K562 (cell line): ENCODE data around the gene GRB10. TPM values are rescaled to one million over a fixed set of nuclear protein-coding genes. Genes with fewer than 3 reads are reported as not detected.

Experiments
- ATAC-seq: fragments of 200-7000 bp; cut with Tn5 transposase; 3 replicates; pipeline ENCODE4 v1.9.1; 2020; ENCODE audit warnings: moderate library complexity
- BruUV-seq: library from RNA; stranded (reverse); fragments of 400-500 nt; replicated peaks from 2 replicates; lab custom pipeline; 2021; lab: Mats Ljungman, UMichigan
- CTCF ChIA-PET: fragments of 300-600 bp; formaldehyde crosslinking; extraction: SDS; loops from one replicate; lab custom pipeline; 2021; ENCODE audit warnings: low intra/inter-chr PET ratio; lab: Yijun Ruan, JAX
- POLR2A ChIA-PET: fragments of 300-600, 350-650 bp; sonication (Branson Sonifier 250); formaldehyde crosslinking; extraction: SDS; loops from one replicate; lab custom pipeline; 2021; ENCODE audit warnings: antibody characterized with exemption, inconsistent platforms; lab: Yijun Ruan, JAX
- DNase-seq, 4 experiments: peaks; one replicate each; pipeline versions ENCODE4 v3.0.0 to v3.0.0-alpha.2; 2011 to 2018; ENCODE audit warnings: low spot score in 3 of 4, mixed read lengths in 3 of 4; ENCODE audit errors: extremely low read depth in 1 of 4
- FAIRE-seq: peaks from 2 replicates; lab custom pipeline; 2011; peaks lifted over from hg19 to GRCh38; lab: Jason Lieb, UNC
- H2AFZ ChIP-seq: 2 replicates; pipeline ENCODE4 v1.6.0; 2011; ENCODE audit warnings: low read depth, low read length, control low read depth, inconsistent platforms
- H3K27ac ChIP-seq: fragments of 200-600 bp; 3 replicates; pipeline ENCODE4 v1.8.0; 2011; ENCODE audit warnings: low read depth, mild to moderate bottlenecking, control low read depth, inconsistent platforms, low read length, moderate library complexity, mixed read lengths; ENCODE audit errors: extremely low read depth
- H3K27me3 ChIP-seq, 2 experiments: fragments of 300-600 bp in 1 of 2; 2 replicates in 1 of 2; 3 replicates in 1 of 2; pipeline versions ENCODE4 v1.6.0 to v1.8.0; 2011; ENCODE audit warnings: inconsistent platforms in 2 of 2, low read length in 2 of 2, mild to moderate bottlenecking in 1 of 2, mixed read lengths in 1 of 2, moderate library complexity in 1 of 2; ENCODE audit not compliant: control insufficient read depth in 2 of 2, insufficient read depth in 2 of 2
- H3K36me3 ChIP-seq: fragments of 300-600 bp; 3 replicates; pipeline ENCODE4 v1.8.0; 2011; ENCODE audit warnings: mild to moderate bottlenecking, low read length, inconsistent platforms; ENCODE audit not compliant: control insufficient read depth, insufficient read depth
- H3K4me1 ChIP-seq, 2 experiments: fragments of 200-600 bp in 1 of 2; replicated peaks in 1 of 2; 2 replicates in 1 of 2; 3 replicates in 1 of 2; pipeline versions ENCODE4 v1.5.1 to v1.8.0; 2011; ENCODE audit warnings: inconsistent platforms in 2 of 2, low read length in 2 of 2, mild to moderate bottlenecking in 1 of 2, mixed read lengths in 1 of 2, moderate library complexity in 1 of 2; ENCODE audit not compliant: control insufficient read depth in 2 of 2, insufficient read depth in 2 of 2
- H3K4me2 ChIP-seq: 2 replicates; pipeline ENCODE4 v1.6.1; 2011; ENCODE audit warnings: low read length, control low read depth, inconsistent platforms, mixed read lengths; ENCODE audit not compliant: insufficient read depth
- H3K4me3 ChIP-seq: fragments of 200-600 bp; sonication (generic), shearing (Covaris generic); 2 replicates; pipeline ENCODE4 v1.5.1; 2016; ENCODE audit warnings: control low read depth, inconsistent platforms
- H3K79me2 ChIP-seq: fragments of 200-600 bp; 3 replicates; pipeline ENCODE4 v1.8.0; 2011; ENCODE audit warnings: low read length, inconsistent platforms; ENCODE audit not compliant: control insufficient read depth, insufficient read depth
- H3K9ac ChIP-seq, 2 experiments: 2 replicates each; pipeline versions ENCODE4 v1.6.0 to v1.6.1; 2011; ENCODE audit warnings: low read depth in 2 of 2, low read length in 2 of 2, control low read depth in 1 of 2, inconsistent platforms in 1 of 2, mild to moderate bottlenecking in 1 of 2, mixed read lengths in 1 of 2; ENCODE audit not compliant: insufficient read depth in 1 of 2
- H3K9me1 ChIP-seq: one replicate; pipeline ENCODE4 v1.6.0; 2011; ENCODE audit warnings: inconsistent platforms, mild to moderate bottlenecking, low read length, moderate library complexity; ENCODE audit not compliant: control insufficient read depth, insufficient read depth
- H3K9me3 ChIP-seq: replicated peaks from 2 replicates; pipeline ENCODE4 v1.5.1; 2011; ENCODE audit warnings: low read depth, low read length, inconsistent platforms; ENCODE audit not compliant: control insufficient read depth, insufficient read depth
- H4K20me1 ChIP-seq: replicated peaks from 2 replicates; pipeline ENCODE4 v1.6.1; 2011; ENCODE audit warnings: low read length, inconsistent platforms, mixed read lengths; ENCODE audit not compliant: control insufficient read depth, insufficient read depth
- ATF7 ChIP-seq: fragments of 450-650 bp; IDR thresholded peaks from 2 replicates; pipeline ENCODE4 v1.7.1; 2014; ENCODE audit warnings: mild to moderate bottlenecking, moderate library complexity
- CUX1 ChIP-seq: fragments of 200-800 bp; sonication (Bioruptor generic); IDR thresholded peaks from 2 replicates; pipeline ENCODE4 v1.6.1; 2016; ENCODE audit warnings: missing genetic modification characterization, missing compliant biosample characterization
- E2F6 ChIP-seq, 2 experiments: IDR thresholded peaks; 2 replicates each; pipeline ENCODE4 v1.6.1; 2011; ENCODE audit warnings: borderline replicate concordance in 1 of 2, control low read depth in 1 of 2, low read depth in 1 of 2, low read length in 1 of 2, mild to moderate bottlenecking in 1 of 2, mixed read lengths in 1 of 2, moderate library complexity in 1 of 2; ENCODE audit not compliant: insufficient read depth in 1 of 2, insufficient read length in 1 of 2, poor library complexity in 1 of 2, severe bottlenecking in 1 of 2; ENCODE audit errors: extremely low read depth in 1 of 2
- HOMEZ ChIP-seq: fragments of 250-450 bp; sonication (Bioruptor Pico); IDR thresholded peaks from 2 replicates; pipeline ENCODE4 v1.4.0; 2020; ENCODE audit warnings: mild to moderate bottlenecking, moderate library complexity
- IRF1 ChIP-seq: sonication (generic); formaldehyde crosslinking; IDR thresholded peaks from 2 replicates; pipeline ENCODE4 v1.8.0; 2022; ENCODE audit warnings: missing genetic modification reagents, mild to moderate bottlenecking, borderline replicate concordance
- JUND ChIP-seq, 2 experiments: IDR thresholded peaks; 2 replicates in 1 of 2; 3 replicates in 1 of 2; pipeline ENCODE4 v1.6.1; 2011; ENCODE audit warnings: borderline replicate concordance in 2 of 2, low read depth in 2 of 2, low read length in 2 of 2, improper control_type of control experiment in 1 of 2, missing biosample characterization in 1 of 2, missing genetic modification characterization in 1 of 2, missing genetic modification reagents in 1 of 2
- L3MBTL2 ChIP-seq: fragments of 450-650 bp; IDR thresholded peaks from 2 replicates; pipeline ENCODE4 v1.6.1; 2016; ENCODE audit warnings: mild to moderate bottlenecking, moderate library complexity
- NRF1 ChIP-seq, 2 experiments: fragments of 450-650 bp; IDR thresholded peaks in 1 of 2; conservative IDR thresholded peaks in 1 of 2; 2 replicates each; pipeline ENCODE4 v1.6.1; 2014; ENCODE audit warnings: mild to moderate bottlenecking in 2 of 2
- SNRNP70 ChIP-seq: fragments of 200-400 bp; formaldehyde crosslinking; optimal IDR thresholded peaks from 2 replicates; pipeline ENCODE3; 2017; ENCODE audit warnings: low read depth, low read length
- TEAD1 ChIP-seq, 2 experiments: fragments of 450-650 bp in 1 of 2; sonication (generic) in 1 of 2; formaldehyde crosslinking; IDR thresholded peaks; 2 replicates each; pipeline versions ENCODE4 v1.4.0 to v1.8.0; 2020 to 2022; ENCODE audit warnings: mild to moderate bottlenecking in 2 of 2, missing genetic modification reagents in 1 of 2
- ZNF140 ChIP-seq: fragments of 250-450 bp; sonication (Bioruptor Pico); IDR thresholded peaks from 2 replicates; pipeline ENCODE4 v1.8.0; 2021; ENCODE audit warnings: moderate library complexity, mild to moderate bottlenecking, inconsistent platforms
- WGBS: fragments of 100-300 bp; shearing (Covaris generic); methylation state at CpG from one replicate; pipeline ENCODE4 v1.1.6; 2016; ENCODE audit warnings: low coverage, mixed read lengths; ENCODE audit not compliant: insufficient coverage; ENCODE audit errors: missing lambda C conversion rate; 5-methylcytosine and 5-hydroxymethylcytosine counted together
- in situ Hi-C: fragments of 300-500 bp; cut with MboI; formaldehyde crosslinking; loops from 4 replicates; pipeline ENCODE4 v1.15.0; 2018; ENCODE audit warnings: inconsistent platforms, mixed read lengths
- intact Hi-C: fragments of 100-400 bp; cut with micrococcal nuclease; formaldehyde crosslinking; loops from 2 replicates; pipeline ENCODE4 v1.14.2; 2022
- polyA plus RNA-seq, 8 experiments: library from polyadenylated mRNA; depleted of rRNA in 4 of 8; stranded (reverse) in 5 of 8; unstranded in 3 of 8; fragments of >200 nt; fragmentation: Nextera tagmentation in 2 of 8; fragmentation: Illumina TruSeq in 1 of 8; extraction: Ambion mirVana in 2 of 8; extraction: Trizol in 1 of 8; gene quantifications; 2 replicates each; pipeline versions ENCODE4 v1.2.1 to v1.2.3, GENCODE V29; 2011 to 2014; ENCODE audit warnings: inconsistent platforms in 1 of 8, missing spikeins in 1 of 8
- total RNA-seq, 7 experiments: library from RNA; depleted of rRNA in 6 of 7; stranded (reverse); fragments of >200 nt in 6 of 7; fragmentation: Illumina TruSeq in 2 of 7; extraction: Trizol in 2 of 7; gene quantifications; 2 replicates each; pipeline versions ENCODE4 v1.2.1 to v1.2.3, GENCODE V29; 2011 to 2021; ENCODE audit warnings: low replicate concordance in 1 of 7

Gene GRB10
- total and polyA plus RNA-seq, 9 of the 15 experiments (the other 6 are each of a cell fraction or from before 2014, with no cell fraction given): 8.9 to 88.5 (median 40.7) TPM

GRCh38 chr7:50812841-50813475, 30.3 kb upstream of the GRB10 start:
- in situ Hi-C loops (no loop called here), intact Hi-C loops (no loop called here)
- Histone ChIP-seq H3K9ac (no peak overlapping the region), H3K9me1 (no peaks in the 10 kb centered on the region), H3K79me2 (no peaks in the 10 kb centered on the region), H3K4me2 (no peak overlapping the region), H3K9me3 (no peaks in the 10 kb centered on the region), H3K4me3 (no peak overlapping the region), H4K20me1 (0 out of 2 replicates have a peak, but pooled peaks cover 5% of the 10 kb centered on the region), H3K27me3 (peaks cover 0 to 12% of the 10 kb centered on the region in 2 experiments; a peak in 4 of 5 replicates), H3K4me1 (peaks cover 0 to 6% of the 10 kb centered on the region in 2 experiments; a peak in 1 of 5 replicates), H3K27ac (no peak overlapping the region), H3K36me3 (no peaks in the 10 kb centered on the region), H2AFZ (no peak overlapping the region)
- DNase-seq (peak in 2 of 4 experiments; percentile 25 to 64), FAIRE-seq (peak; percentile 42), ATAC-seq (peak; percentile 90)
- ChIA-PET CTCF (no interaction called here), POLR2A (no interaction called here)
- WGBS: 6% methylated on average over 1 of the region's 1 CpG
- no TSS peak for BruUV-seq
- TF ChIP-seq L3MBTL2 (peak; percentile 25; the same call in 1 of the 2 replicates), TEAD1 (CRISPR knock-in tag; IDR thresholded peaks at IDR 0.05) (peak in 1 of 2 experiments; percentile 64; a peak in 1 of 4 replicates), NRF1 (conservative IDR thresholded peaks at IDR 0.05 in 1 of 2, IDR thresholded peaks at IDR 0.05 in 1 of 2) (0 out of 4 replicates have a peak, but pooled peaks of 1 of the 2 experiments have one; percentile 12), JUND (IDR thresholded peaks at IDR 0.05; ENCODE audit: borderline replicate concordance, low read depth, low read length) (peak; percentile 82), JUND (tag; IDR thresholded peaks at IDR 0.05; ENCODE audit: borderline replicate concordance, low read depth, low read length) (peak; percentile 92; the same call in 2 of the 3 replicates), E2F6 (IDR thresholded peaks at IDR 0.05; ENCODE audit: borderline replicate concordance in 1 of 2, extremely low read depth in 1 of 2, insufficient read depth in 1 of 2, insufficient read length in 1 of 2, low read depth in 1 of 2, low read length in 1 of 2, poor library complexity in 1 of 2, severe bottlenecking in 1 of 2) (no peak), CUX1 (CRISPR knock-in tag) (no peak), ATF7 (peak; percentile 95), SNRNP70 (no peak), IRF1 (CRISPR knock-in tag) (no peak), HOMEZ (CRISPR knock-in tag) (no peak), ZNF140 (CRISPR knock-in tag) (no peak)
